IMR-90 (cell line): ENCODE measurements around the gene IL22RA1. TPM values are rescaled to one million over a fixed set of nuclear protein-coding genes. Genes with fewer than 3 reads are reported as not detected.
A peak's percentile ranks its signal among the peaks of the same experiment; 100 is the strongest.

Experiments used
- ATAC-seq: fragments of 200-7000 bp; cut with Tn5 transposase; 2 replicates; pipeline ENCODE4 v1.9.1; 2020; ENCODE audit warnings: low read depth, mild to moderate bottlenecking, moderate library complexity
- BruUV-seq: library from RNA; stranded (reverse); fragments of 400-500 nt; replicated peaks from 2 replicates; lab custom pipeline; 2021; lab: Mats Ljungman, UMichigan
- CTCF ChIA-PET: fragments of 300-600 bp; formaldehyde crosslinking; extraction: SDS; loops from one replicate; lab custom pipeline; 2021; ENCODE audit warnings: antibody characterized with exemption; lab: Yijun Ruan, JAX
- POLR2A ChIA-PET: fragments of 300-600 bp; sonication (Branson Sonifier 250); formaldehyde crosslinking; loops from one replicate; lab custom pipeline; 2022; ENCODE audit warnings: antibody characterized with exemption; ENCODE audit not compliant: unreplicated experiment; lab: Charles Lee
- DNase-seq: peaks from one replicate; pipeline ENCODE4 v3.0.0; 2013
- H2AFZ ChIP-seq: replicated peaks from 2 replicates; pipeline ENCODE3; 2013; ENCODE audit warnings: low read length, mild to moderate bottlenecking; ENCODE audit not compliant: poor library complexity
- H2AK5ac ChIP-seq: 2 replicates; pipeline ENCODE4 v1.6.1; 2013; ENCODE audit warnings: low read depth, low read length, inconsistent platforms
- H2AK9ac ChIP-seq: replicated peaks from 2 replicates; pipeline ENCODE3; 2013; ENCODE audit warnings: mild to moderate bottlenecking, low read depth, low read length, moderate library complexity; ENCODE audit not compliant: poor library complexity
- H2BK120ac ChIP-seq: 2 replicates; pipeline ENCODE4 v1.6.1; 2013; ENCODE audit warnings: low read depth, low read length, inconsistent platforms
- H2BK15ac ChIP-seq: 3 replicates; pipeline ENCODE4 v1.6.1; 2013; ENCODE audit warnings: low read depth, low read length, inconsistent platforms
- H2BK20ac ChIP-seq: 2 replicates; pipeline ENCODE4 v1.6.1; 2013; ENCODE audit warnings: low read depth, mild to moderate bottlenecking, inconsistent platforms, low read length, moderate library complexity
- H2BK5ac ChIP-seq: 2 replicates; pipeline ENCODE4 v1.6.1; 2013; ENCODE audit warnings: mild to moderate bottlenecking, low read depth, low read length, inconsistent platforms; ENCODE audit not compliant: poor library complexity, severe bottlenecking
- H3K14ac ChIP-seq: replicated peaks from 2 replicates; pipeline ENCODE4 v1.6.1; 2013; ENCODE audit warnings: low read depth, low read length, inconsistent platforms
- H3K18ac ChIP-seq: 2 replicates; pipeline ENCODE4 v1.6.1; 2013; ENCODE audit warnings: low read depth, low read length, control low read depth
- H3K23ac ChIP-seq: 2 replicates; pipeline ENCODE4 v1.6.1; 2013; ENCODE audit warnings: low read depth, low read length, inconsistent platforms
- H3K27ac ChIP-seq: 2 replicates; pipeline ENCODE4 v1.5.1; 2013; ENCODE audit warnings: mild to moderate bottlenecking, control low read depth, low read length; ENCODE audit not compliant: insufficient read depth
- H3K27me3 ChIP-seq: 2 replicates; pipeline ENCODE4 v1.6.1; 2013; ENCODE audit warnings: low read length; ENCODE audit not compliant: control insufficient read depth, insufficient read depth
- H3K36me3 ChIP-seq: 2 replicates; pipeline ENCODE4 v1.6.1; 2013; ENCODE audit warnings: low read length, mixed read lengths; ENCODE audit not compliant: control insufficient read depth, insufficient read depth
- H3K4ac ChIP-seq: 2 replicates; pipeline ENCODE4 v1.6.1; 2013; ENCODE audit warnings: low read depth, low read length, inconsistent platforms
- H3K4me1 ChIP-seq: 2 replicates; pipeline ENCODE4 v1.6.1; 2013; ENCODE audit warnings: low read length, mixed read lengths; ENCODE audit not compliant: control insufficient read depth, insufficient read depth
- H3K4me2 ChIP-seq: 2 replicates; pipeline ENCODE4 v1.6.1; 2013; ENCODE audit warnings: low read depth, mild to moderate bottlenecking, control low read depth, low read length, moderate library complexity
- H3K4me3 ChIP-seq: 2 replicates; pipeline ENCODE4 v1.5.1; 2013; ENCODE audit warnings: low read depth, mild to moderate bottlenecking, control low read depth, low read length, moderate library complexity; ENCODE audit not compliant: insufficient read depth
- H3K56ac ChIP-seq: 2 replicates; pipeline ENCODE4 v1.6.1; 2013; ENCODE audit warnings: low read length, inconsistent platforms; ENCODE audit not compliant: insufficient read depth; ENCODE audit errors: extremely low read depth
- H3K79me1 ChIP-seq, 2 experiments: 2 replicates each; pipeline ENCODE4 v1.6.1; 2013; ENCODE audit warnings: low read length in 2 of 2, inconsistent platforms in 1 of 2, low read depth in 1 of 2
- H3K9ac ChIP-seq: 2 replicates; pipeline ENCODE4 v1.6.1; 2013; ENCODE audit warnings: low read depth, low read length, control low read depth
- H3K9me1 ChIP-seq: 2 replicates; pipeline ENCODE4 v1.6.1; 2013; ENCODE audit warnings: low read length, inconsistent platforms; ENCODE audit not compliant: insufficient read depth
- H3K9me3 ChIP-seq: 2 replicates; pipeline ENCODE4 v1.6.1; 2013; ENCODE audit warnings: low read length; ENCODE audit not compliant: control insufficient read depth, insufficient read depth
- H4K20me1 ChIP-seq: 2 replicates; pipeline ENCODE4 v1.6.1; 2013; ENCODE audit warnings: low read length, inconsistent platforms; ENCODE audit not compliant: insufficient read depth
- H4K5ac ChIP-seq: 2 replicates; pipeline ENCODE4 v1.6.1; 2013; ENCODE audit warnings: mild to moderate bottlenecking, low read depth, low read length, control low read depth
- H4K8ac ChIP-seq, 2 experiments: 2 replicates each; pipeline ENCODE4 v1.6.1; 2013; ENCODE audit warnings: low read depth in 2 of 2, low read length in 2 of 2, control low read depth in 1 of 2, inconsistent platforms in 1 of 2
- H4K91ac ChIP-seq: 2 replicates; pipeline ENCODE4 v1.6.1; 2013; ENCODE audit warnings: low read depth, low read length, inconsistent platforms; ENCODE audit not compliant: insufficient read depth
- BHLHE40 ChIP-seq: fragments of 150-350 bp; IDR thresholded peaks from 2 replicates; pipeline ENCODE4 v1.6.1; 2016; ENCODE audit warnings: mild to moderate bottlenecking, low read depth, low read length
- CEBPB ChIP-seq: IDR thresholded peaks from 2 replicates; pipeline ENCODE4 v1.6.1; 2012; ENCODE audit warnings: low read depth, low read length, improper control_type of control experiment
- CHD1 ChIP-seq: IDR thresholded peaks from 2 replicates; pipeline ENCODE4 v1.6.1; 2012; ENCODE audit warnings: low read depth, low read length, improper control_type of control experiment
- FOS ChIP-seq: fragments of 150-350 bp; IDR thresholded peaks from 2 replicates; pipeline ENCODE4 v1.6.1; 2016; ENCODE audit warnings: low read depth, low read length
- MAFK ChIP-seq: IDR thresholded peaks from 2 replicates; pipeline ENCODE4 v1.6.1; 2012; ENCODE audit warnings: low read depth, low read length, improper control_type of control experiment
- MAZ ChIP-seq: IDR thresholded peaks from 2 replicates; pipeline ENCODE4 v1.6.1; 2012; ENCODE audit warnings: low read depth, mild to moderate bottlenecking, low read length, improper control_type of control experiment, moderate library complexity, borderline replicate concordance
- MXI1 ChIP-seq: IDR thresholded peaks from 2 replicates; pipeline ENCODE4 v1.6.1; 2012; ENCODE audit warnings: low read depth, mild to moderate bottlenecking, low read length, moderate library complexity, borderline replicate concordance
- NFE2L2 ChIP-seq: fragments of 150-350 bp; IDR thresholded peaks from 2 replicates; pipeline ENCODE4 v1.6.1; 2016; ENCODE audit warnings: low read depth, mild to moderate bottlenecking, low read length
- POLR2A ChIP-seq: IDR thresholded peaks from 2 replicates; pipeline ENCODE4 v1.6.1; 2012; ENCODE audit warnings: mild to moderate bottlenecking, low read depth, low read length
- RAD21 ChIP-seq: IDR thresholded peaks from 2 replicates; pipeline ENCODE4 v1.6.1; 2012; ENCODE audit warnings: low read length, improper control_type of control experiment
- RCOR1 ChIP-seq: IDR thresholded peaks from 2 replicates; pipeline ENCODE4 v1.6.1; 2012; ENCODE audit warnings: mild to moderate bottlenecking, low read length, improper control_type of control experiment; ENCODE audit not compliant: insufficient replicate concordance
- RFX5 ChIP-seq: IDR thresholded peaks from 2 replicates; pipeline ENCODE4 v1.8.0; 2012; ENCODE audit warnings: low read depth, mild to moderate bottlenecking, low read length, moderate library complexity
- SMC3 ChIP-seq: fragments of 150-350 bp; IDR thresholded peaks from 2 replicates; pipeline ENCODE4 v1.6.1; 2016; ENCODE audit warnings: low read depth, mild to moderate bottlenecking, antibody characterized with exemption, low read length, moderate library complexity
- WGBS, 2 experiments: methylation state at CpG; one replicate each; pipeline versions ENCODE4 v1.1.5 to v1.1.7; 2013; ENCODE audit warnings: missing lambda C conversion rate in 2 of 2; ENCODE audit not compliant: insufficient read length in 1 of 2; ENCODE audit errors: extremely low coverage in 2 of 2; 5-methylcytosine and 5-hydroxymethylcytosine counted together
- dilution Hi-C: fragments of 300-500 bp; cut with HindIII; formaldehyde crosslinking; loops from one replicate; pipeline ENCODE4 v1.14.3; 2018; ENCODE audit warnings: low sequenced_read_pairs; ENCODE audit not compliant: unreplicated experiment
- in situ Hi-C: fragments of 300-500 bp; cut with MboI; formaldehyde crosslinking; loops from 3 replicates; pipeline ENCODE4 v1.14.3; 2019; ENCODE audit warnings: low sequenced_read_pairs, inconsistent platforms, mixed read lengths
- intact Hi-C: fragments of 100-400 bp; cut with micrococcal nuclease; formaldehyde crosslinking; loops from 2 replicates; pipeline ENCODE4 v1.10.0; 2022
- polyA plus RNA-seq, 3 experiments: library from polyadenylated mRNA; depleted of rRNA; stranded (reverse); fragments of >200 nt; gene quantifications; 2 replicates each; pipeline ENCODE4 v1.2.3, GENCODE V29; 2012; ENCODE audit warnings: low replicate concordance in 1 of 3
- total RNA-seq: library from RNA; depleted of rRNA; stranded (reverse); fragments of >200 nt; gene quantifications from 2 replicates; pipeline ENCODE4 v1.2.3, GENCODE V29; 2012
- TF ChIP-seq, protein P1 (sequence below): fragments of 150-350 bp; IDR thresholded peaks from 2 replicates; pipeline ENCODE4 v1.6.1; 2017; ENCODE audit warnings: mild to moderate bottlenecking, antibody characterized with exemption, low read length, low read depth
- TF ChIP-seq, protein P2 (sequence below): fragments of 150-350 bp; IDR thresholded peaks from 2 replicates; pipeline ENCODE4 v1.6.1; 2016; ENCODE audit warnings: low read depth, mild to moderate bottlenecking, low read length, moderate library complexity, borderline replicate concordance

The IL22RA1 gene
- total and polyA plus RNA-seq, 2 of the 4 experiments (the other 2 are of a cell fraction), result not detected

DNA sequence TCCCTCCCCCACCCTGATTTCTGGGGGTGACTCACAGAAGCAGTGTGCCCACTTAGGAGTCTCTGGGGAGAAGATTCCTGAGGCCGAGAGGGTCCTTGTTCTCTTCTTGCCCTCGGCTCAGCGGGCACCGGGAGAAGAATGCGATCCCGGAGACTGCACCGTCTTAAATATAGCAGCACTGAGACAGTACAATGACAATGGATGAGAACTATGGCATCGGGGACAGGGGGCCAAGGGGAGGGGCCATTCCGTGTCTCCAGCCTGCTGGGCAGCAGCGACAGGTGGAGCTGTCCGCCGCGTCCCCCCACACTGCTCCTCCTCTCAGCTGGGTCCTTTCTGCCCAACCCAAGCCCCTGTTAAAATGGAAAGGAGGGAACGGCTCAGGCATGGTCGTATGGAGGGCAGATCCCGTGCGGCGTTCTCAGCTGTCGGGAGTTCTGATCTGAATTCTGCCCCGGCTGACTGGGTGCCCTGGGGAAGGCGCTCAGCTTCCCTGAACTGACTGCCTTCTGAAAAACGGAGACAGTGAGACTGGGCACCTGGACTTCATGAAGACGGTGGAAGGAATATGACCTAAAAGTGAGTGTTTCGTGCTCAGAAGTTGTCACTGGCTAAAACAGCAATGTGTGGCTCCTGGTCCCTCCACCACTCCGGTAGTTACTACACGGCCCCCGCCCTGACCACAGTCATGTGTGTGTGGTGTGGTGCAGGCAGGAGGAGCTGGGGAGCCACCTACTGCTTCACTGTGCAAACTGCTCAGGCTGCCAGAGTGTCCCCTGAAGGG, 30.8 kb downstream of the IL22RA1 start, which contains the start of gene MYOM3:
Gene MYOM3 (minus strand): TSS at position 140 of the 784 bp plus-strand sequence. CDS start 3,499 bp downstream, outside the sequence.
- H3K27me3 ChIP-seq, result peaks cover 46% of the 10 kb centered on the region
- H3K56ac ChIP-seq, result no peak within 1 kb of the TSS
- no TSS peak for BruUV-seq
- peak within 1 kb of the TSS; percentile 10 for H2AK9ac ChIP-seq
- H3K9me1 ChIP-seq, result no peaks in the 10 kb centered on the region
- ChIA-PET CTCF (interaction anchor here (0.5 kb wide), 1 partner anchor 81 kb away, joined by 4 read pairs; no protein-coding TSS in a partner anchor), POLR2A (no interaction called here)
- H3K4me3 ChIP-seq, result no peak within 1 kb of the TSS
- in situ Hi-C loops, result no loop called here
- H3K36me3 ChIP-seq, result no peaks in the 10 kb centered on the region
- peak within 1 kb of the TSS; percentile 19; the same call in 1 of the 2 replicates for H3K4me2 ChIP-seq
- dilution Hi-C loops, result no loop called here
- H3K9me3 ChIP-seq, result no peaks in the 10 kb centered on the region
- no peak within 1 kb of the TSS for H4K5ac ChIP-seq
- H2BK15ac ChIP-seq, result no peak within 1 kb of the TSS
- no peaks in the 10 kb centered on the region for H4K20me1 ChIP-seq
- H2BK20ac ChIP-seq, result no peak within 1 kb of the TSS
- H4K8ac ChIP-seq, result no peak within 1 kb of the TSS
- 31% methylated on average over 10 of the region's 27 CpGs; no CpG with 5 or more reads in 1 of the 2 experiments for WGBS, 2 experiments
- no peak within 1 kb of the TSS for H3K4ac ChIP-seq
- H4K91ac ChIP-seq, result no peak within 1 kb of the TSS
- no peak within 1 kb of the TSS for H2BK5ac ChIP-seq
- H3K27ac ChIP-seq, result no peak within 1 kb of the TSS
- intact Hi-C loops, result no loop called here
- H2BK120ac ChIP-seq, result no peak within 1 kb of the TSS
- H3K14ac ChIP-seq, result no peak within 1 kb of the TSS
- no peaks in the 10 kb centered on the region for H3K79me1 ChIP-seq
- no peak within 1 kb of the TSS for H3K18ac ChIP-seq
- DNase-seq (peak; percentile 65), ATAC-seq (peak; percentile 84)
- no peak within 1 kb of the TSS for H2AK5ac ChIP-seq
- H3K9ac ChIP-seq, result no peak within 1 kb of the TSS
- peaks cover 3% of the 10 kb centered on the region; the same call in 1 of the 2 replicates for H3K4me1 ChIP-seq
- peak within 1 kb of the TSS; percentile 60 for H2AFZ ChIP-seq
- no peak within 1 kb of the TSS for H3K23ac ChIP-seq
- peak; percentile 60 for TF ChIP-seq SMC3
- TF ChIP-seq CEBPB, result no peak
- TF ChIP-seq MAZ, result peak; percentile 63; the same call in 1 of the 2 replicates
- TF ChIP-seq POLR2A, result no peak
- TF ChIP-seq RAD21, result peak; percentile 67
- TF ChIP-seq NFE2L2, result no peak
- TF ChIP-seq RCOR1, result no peak
- no peak for TF ChIP-seq MAFK
- TF ChIP-seq MXI1, result no peak
- TF ChIP-seq, protein P1, sequence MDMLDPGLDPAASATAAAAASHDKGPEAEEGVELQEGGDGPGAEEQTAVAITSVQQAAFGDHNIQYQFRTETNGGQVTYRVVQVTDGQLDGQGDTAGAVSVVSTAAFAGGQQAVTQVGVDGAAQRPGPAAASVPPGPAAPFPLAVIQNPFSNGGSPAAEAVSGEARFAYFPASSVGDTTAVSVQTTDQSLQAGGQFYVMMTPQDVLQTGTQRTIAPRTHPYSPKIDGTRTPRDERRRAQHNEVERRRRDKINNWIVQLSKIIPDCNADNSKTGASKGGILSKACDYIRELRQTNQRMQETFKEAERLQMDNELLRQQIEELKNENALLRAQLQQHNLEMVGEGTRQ, result peak; percentile 34; the same call in 1 of the 2 replicates
- TF ChIP-seq RFX5, result no peak
- TF ChIP-seq FOS, result no peak
- TF ChIP-seq CHD1, result no peak
- TF ChIP-seq, protein P2, sequence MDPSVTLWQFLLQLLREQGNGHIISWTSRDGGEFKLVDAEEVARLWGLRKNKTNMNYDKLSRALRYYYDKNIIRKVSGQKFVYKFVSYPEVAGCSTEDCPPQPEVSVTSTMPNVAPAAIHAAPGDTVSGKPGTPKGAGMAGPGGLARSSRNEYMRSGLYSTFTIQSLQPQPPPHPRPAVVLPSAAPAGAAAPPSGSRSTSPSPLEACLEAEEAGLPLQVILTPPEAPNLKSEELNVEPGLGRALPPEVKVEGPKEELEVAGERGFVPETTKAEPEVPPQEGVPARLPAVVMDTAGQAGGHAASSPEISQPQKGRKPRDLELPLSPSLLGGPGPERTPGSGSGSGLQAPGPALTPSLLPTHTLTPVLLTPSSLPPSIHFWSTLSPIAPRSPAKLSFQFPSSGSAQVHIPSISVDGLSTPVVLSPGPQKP, result no peak
- 0 out of 2 replicates have a peak, but pooled peaks have one; percentile 17 for TF ChIP-seq BHLHE40
